Body of pancreas (tissue), 4 donors: Measurements from ENCODE around the gene ACSL1.

Experiments
- POLR2A ChIP-seq, 3 donors: fragments of 450-650 bp; IDR thresholded peaks; one replicate each; pipeline ENCODE4 v1.6.1; 2016; ENCODE audit warnings: antibody characterized with exemption in 3 of 3, mild to moderate bottlenecking in 2 of 3
- TF ChIP-seq, protein P1 (sequence below), 7 experiments: fragments of 450-650 bp in 4 of 7; fragments of 200-600 bp in 3 of 7; sonication (generic) in 3 of 7; IDR thresholded peaks; one replicate each; pipeline ENCODE4 v1.5.1; 2016 to 2019; ENCODE audit warnings: antibody characterized with exemption in 7 of 7

GRCh38 chr4:184706453-184706852 is 119.3 kb downstream of the ACSL1 start:
- TF ChIP-seq POLR2A (IDR thresholded peaks at IDR 0.05): no peak
- TF ChIP-seq, protein P1, sequence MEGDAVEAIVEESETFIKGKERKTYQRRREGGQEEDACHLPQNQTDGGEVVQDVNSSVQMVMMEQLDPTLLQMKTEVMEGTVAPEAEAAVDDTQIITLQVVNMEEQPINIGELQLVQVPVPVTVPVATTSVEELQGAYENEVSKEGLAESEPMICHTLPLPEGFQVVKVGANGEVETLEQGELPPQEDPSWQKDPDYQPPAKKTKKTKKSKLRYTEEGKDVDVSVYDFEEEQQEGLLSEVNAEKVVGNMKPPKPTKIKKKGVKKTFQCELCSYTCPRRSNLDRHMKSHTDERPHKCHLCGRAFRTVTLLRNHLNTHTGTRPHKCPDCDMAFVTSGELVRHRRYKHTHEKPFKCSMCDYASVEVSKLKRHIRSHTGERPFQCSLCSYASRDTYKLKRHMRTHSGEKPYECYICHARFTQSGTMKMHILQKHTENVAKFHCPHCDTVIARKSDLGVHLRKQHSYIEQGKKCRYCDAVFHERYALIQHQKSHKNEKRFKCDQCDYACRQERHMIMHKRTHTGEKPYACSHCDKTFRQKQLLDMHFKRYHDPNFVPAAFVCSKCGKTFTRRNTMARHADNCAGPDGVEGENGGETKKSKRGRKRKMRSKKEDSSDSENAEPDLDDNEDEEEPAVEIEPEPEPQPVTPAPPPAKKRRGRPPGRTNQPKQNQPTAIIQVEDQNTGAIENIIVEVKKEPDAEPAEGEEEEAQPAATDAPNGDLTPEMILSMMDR (IDR thresholded peaks at IDR 0.05): no peak
